ENCODE results near the gene DDN.

DDN gene

GRCh38 chr12:49025463-49025862 is 26.3 kb upstream of the DDN start:
- no peak for DNase-seq
- no peaks in the 10 kb centered on the region for H3K9me3 Mint-ChIP-seq
- peak overlapping the region; percentile 70 for H3K27ac Mint-ChIP-seq
- no peaks in the 10 kb centered on the region for H3K4me1 Mint-ChIP-seq
- H3K36me3 Mint-ChIP-seq (ENCODE audit: low read depth): peaks cover 70% of the 10 kb centered on the region
- no peak overlapping the region for H3K4me3 Mint-ChIP-seq
- TF ChIP-seq CTCF (IDR thresholded peaks at IDR 0.05): no peak
- no peaks in the 10 kb centered on the region for H3K27me3 Mint-ChIP-seq (ENCODE audit: low read depth, poor library complexity)

- H3K27me3 Mint-ChIP-seq (ENCODE audit: low read depth, poor library complexity): no peaks in the 10 kb centered on the region
- H3K36me3 Mint-ChIP-seq (ENCODE audit: low read depth): peaks cover 65% of the 10 kb centered on the region
- no peak overlapping the region for H3K4me3 Mint-ChIP-seq
- H3K27ac Mint-ChIP-seq: no peak overlapping the region
- no peak for TF ChIP-seq CTCF (IDR thresholded peaks at IDR 0.05)
- no peaks in the 10 kb centered on the region for H3K9me3 Mint-ChIP-seq
- H3K4me1 Mint-ChIP-seq: peaks cover 5% of the 10 kb centered on the region
- DNase-seq: no peak
Measured at GRCh38 chr12:49024543-49024942, 25.4 kb upstream of the DDN start.

GRCh38 chr12:49023812-49024211 is 24.6 kb upstream of the DDN start:
- H3K4me1 Mint-ChIP-seq: peaks cover 12% of the 10 kb centered on the region
- no peaks in the 10 kb centered on the region for H3K9me3 Mint-ChIP-seq
- no peak for DNase-seq
- H3K36me3 Mint-ChIP-seq (ENCODE audit: low read depth): peaks cover 59% of the 10 kb centered on the region
- H3K27me3 Mint-ChIP-seq (ENCODE audit: low read depth, poor library complexity): no peaks in the 10 kb centered on the region
- no peak for TF ChIP-seq CTCF (IDR thresholded peaks at IDR 0.05)
- H3K27ac Mint-ChIP-seq: no peak overlapping the region
- no peak overlapping the region for H3K4me3 Mint-ChIP-seq

GRCh38 chr12:49022558-49023178 is 23.5 kb upstream of the DDN start:
- peaks cover 49% of the 10 kb centered on the region for H3K36me3 Mint-ChIP-seq (ENCODE audit: low read depth)

GRCh38 chr12:49021292-49021915 is 22.2 kb upstream of the DDN start:
- no peak for DNase-seq
- no peak for TF ChIP-seq CTCF (IDR thresholded peaks at IDR 0.05)
- Mint-ChIP-seq H3K9me3 (no peaks in the 10 kb centered on the region), H3K4me1 (peaks cover 31% of the 10 kb centered on the region), H3K27me3 (ENCODE audit: low read depth, poor library complexity) (no peaks in the 10 kb centered on the region), H3K4me3 (no peak overlapping the region), H3K36me3 (ENCODE audit: low read depth) (peaks cover 49% of the 10 kb centered on the region), H3K27ac (no peak overlapping the region)

More at GRCh38 chr12:49022558-49023178, 23.5 kb upstream of the DDN start:
- Mint-ChIP-seq H3K4me1 (peaks cover 20% of the 10 kb centered on the region), H3K4me3 (no peak overlapping the region), H3K9me3 (no peaks in the 10 kb centered on the region), H3K27me3 (ENCODE audit: low read depth, poor library complexity) (no peaks in the 10 kb centered on the region), H3K27ac (no peak overlapping the region)
- DNase-seq: no peak
- TF ChIP-seq CTCF (IDR thresholded peaks at IDR 0.05): no peak

- Mint-ChIP-seq H3K27ac (no peak overlapping the region), H3K4me1 (peaks cover 34% of the 10 kb centered on the region), H3K36me3 (ENCODE audit: low read depth) (peaks cover 42% of the 10 kb centered on the region), H3K27me3 (ENCODE audit: low read depth, poor library complexity) (peaks cover 3% of the 10 kb centered on the region), H3K9me3 (no peaks in the 10 kb centered on the region), H3K4me3 (no peak overlapping the region)
- TF ChIP-seq CTCF (IDR thresholded peaks at IDR 0.05): no peak
- no peak for DNase-seq
Measured at GRCh38 chr12:49020441-49020840, 21.3 kb upstream of the DDN start.
